Tibial nerve (tissue), 4 donors: Measurements from ENCODE around the gene GDAP1L1. TPM values are rescaled to one million over a fixed set of nuclear protein-coding genes. Genes with fewer than 3 reads are reported as not detected.
A peak's percentile ranks its signal among the peaks of the same experiment; 100 is the strongest.

Experiments used
- DNase-seq, 2 donors: peaks; one replicate each; pipeline ENCODE4 v3.0.0-alpha.2; 2019; ENCODE audit warnings: low spot score in 2 of 2
- H3K27ac ChIP-seq, 4 donors: fragments of 200-600 bp; sonication (generic) in 3 of 4; one replicate each; pipeline ENCODE4 v1.5.1; 2017 to 2019; ENCODE audit warnings: mild to moderate bottlenecking in 1 of 4
- H3K27me3 ChIP-seq, 2 donors: fragments of 200-600 bp; sonication (generic) in 1 of 2; one replicate each; pipeline versions ENCODE4 v1.5.1 to v1.6.0; 2017 to 2019
- H3K36me3 ChIP-seq, 3 donors: fragments of 200-600 bp; sonication (generic); one replicate each; pipeline ENCODE4 v1.5.1; 2018 to 2019
- H3K4me1 ChIP-seq, 4 donors: fragments of 200-600 bp; sonication (generic) in 3 of 4; one replicate each; pipeline ENCODE4 v1.5.1; 2017 to 2019
- H3K4me3 ChIP-seq, 4 donors: fragments of 200-600 bp; sonication (generic) in 3 of 4; one replicate each; pipeline ENCODE4 v1.5.1; 2017 to 2019; ENCODE audit warnings: mild to moderate bottlenecking in 1 of 4, moderate library complexity in 1 of 4
- H3K9me3 ChIP-seq, 4 donors: fragments of 200-600 bp; sonication (generic) in 3 of 4; one replicate each; pipeline ENCODE4 v1.5.1; 2017 to 2019
- CTCF ChIP-seq, 5 experiments: fragments of 200-600 bp in 3 of 5; fragments of 450-650 bp in 2 of 5; sonication (generic) in 3 of 5; IDR thresholded peaks; one replicate each; pipeline ENCODE4 v1.5.1; 2016 to 2019; ENCODE audit warnings: antibody characterized with exemption in 5 of 5, mild to moderate bottlenecking in 3 of 5, moderate library complexity in 2 of 5
- EP300 ChIP-seq, 2 donors: sonication (generic); formaldehyde crosslinking; IDR thresholded peaks; one replicate each; pipeline ENCODE4 v1.6.1; 2017; ENCODE audit warnings: antibody characterized with exemption in 2 of 2, mild to moderate bottlenecking in 1 of 2
- POLR2A ChIP-seq, 2 donors: fragments of 450-650 bp; IDR thresholded peaks; one replicate each; pipeline ENCODE4 v1.6.1; 2017; ENCODE audit warnings: antibody characterized with exemption in 2 of 2, mild to moderate bottlenecking in 2 of 2, moderate library complexity in 2 of 2
- WGBS, 2 donors: methylation state at CpG; one replicate each; pipeline ENCODE4 v1.1.5; 2018; 5-methylcytosine and 5-hydroxymethylcytosine counted together
- total RNA-seq, 4 donors: library from RNA; depleted of rRNA; stranded (reverse); fragments of >200 nt; gene quantifications; one replicate each; pipeline ENCODE4 v1.1.0, GENCODE V29; 2016

GDAP1L1 gene
- not detected for total RNA-seq

DNA sequence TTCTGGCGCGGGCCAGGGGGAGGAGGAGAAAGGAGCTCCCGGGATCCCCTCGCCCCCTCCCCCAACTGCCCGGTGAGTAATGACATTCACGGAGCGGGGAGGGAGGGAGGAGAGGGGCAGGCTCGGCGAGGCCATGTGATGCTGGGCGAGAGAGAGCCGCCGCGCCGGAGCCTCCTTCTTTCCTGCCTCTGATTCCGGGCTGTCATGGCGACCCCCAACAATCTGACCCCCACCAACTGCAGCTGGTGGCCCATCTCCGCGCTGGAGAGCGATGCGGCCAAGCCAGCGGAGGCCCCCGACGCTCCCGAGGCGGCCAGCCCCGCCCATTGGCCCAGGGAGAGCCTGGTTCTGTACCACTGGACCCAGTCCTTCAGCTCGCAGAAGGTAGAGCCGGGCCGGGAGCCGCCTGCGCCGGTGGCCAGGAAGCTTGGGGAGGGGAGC, at the start of gene GDAP1L1:
Gene GDAP1L1 (plus strand): TSS at position 178 of the 441 bp plus-strand sequence. CDS start 27 bp downstream, at position 205.
- H3K4me3 ChIP-seq: peak within 1 kb of the TSS in 2 of 4 donors; percentile 30 to 35
- H3K36me3 ChIP-seq: no peaks in the 10 kb centered on the region
- WGBS, 2 donors: 4% methylated on average over 26 to 31 of the region's 32 CpGs
- H3K27me3 ChIP-seq: peaks cover 0 to 16% of the 10 kb centered on the region in 2 donors
- peaks cover 0 to 13% (median 6%) of the 10 kb centered on the region in 4 donors for H3K4me1 ChIP-seq
- no peak for DNase-seq
- TF ChIP-seq EP300 (IDR thresholded peaks at IDR 0.05) (no peak), POLR2A (IDR thresholded peaks at IDR 0.05) (no peak), CTCF (IDR thresholded peaks at IDR 0.05) (no peak)
- no peaks in the 10 kb centered on the region for H3K9me3 ChIP-seq
- no peak within 1 kb of the TSS for H3K27ac ChIP-seq

GRCh38 chr20:44198872-44199271, 48.2 kb upstream of the GDAP1L1 start:
- DNase-seq: no peak
- TF ChIP-seq EP300 (IDR thresholded peaks at IDR 0.05) (no peak), POLR2A (IDR thresholded peaks at IDR 0.05) (no peak), CTCF (IDR thresholded peaks at IDR 0.05) (no peak)
- WGBS, 2 donors: 83 to 84% methylated on average over 4 of the region's 4 CpGs
- H3K4me3 ChIP-seq: no peak overlapping the region
- H3K27ac ChIP-seq: no peak overlapping the region
- peaks cover 11 to 81% (median 13%) of the 10 kb centered on the region in 3 donors for H3K36me3 ChIP-seq
- peaks cover 0 to 28% (median 1%) of the 10 kb centered on the region in 4 donors for H3K4me1 ChIP-seq
- no peaks in the 10 kb centered on the region for H3K9me3 ChIP-seq
- H3K27me3 ChIP-seq: no peaks in the 10 kb centered on the region

DNA sequence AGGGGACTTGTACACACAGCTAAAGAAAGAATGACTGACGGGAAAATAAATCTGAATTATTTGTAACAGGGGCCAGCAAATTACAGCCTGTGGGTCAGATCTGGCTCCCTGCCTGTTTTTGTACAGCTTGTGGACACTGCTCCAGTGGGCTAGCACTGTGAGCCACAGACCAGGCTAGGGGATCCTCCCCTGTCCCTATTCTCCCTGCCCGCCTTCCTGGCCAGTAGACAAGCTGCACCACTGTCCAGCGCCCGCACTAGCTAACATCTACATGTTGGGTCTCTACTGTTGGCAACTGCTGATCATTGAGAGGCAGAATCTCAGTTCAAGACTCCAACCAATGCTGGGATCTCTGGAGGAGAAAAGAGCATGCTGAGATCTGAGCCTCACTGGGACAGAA, 47.2 kb upstream of the GDAP1L1 start:
- no peaks in the 10 kb centered on the region for H3K9me3 ChIP-seq
- no peaks in the 10 kb centered on the region for H3K27me3 ChIP-seq
- no peak for DNase-seq
- no peak overlapping the region for H3K27ac ChIP-seq
- no peak overlapping the region for H3K4me3 ChIP-seq
- TF ChIP-seq EP300 (IDR thresholded peaks at IDR 0.05): no peak
- peaks cover 0 to 36% (median 5%) of the 10 kb centered on the region in 4 donors for H3K4me1 ChIP-seq
- 77 to 84% methylated on average over 4 of the region's 4 CpGs for WGBS, 2 donors
- peaks cover 11 to 84% (median 16%) of the 10 kb centered on the region in 3 donors for H3K36me3 ChIP-seq

GRCh38 chr20:44200371-44200770, 46.7 kb upstream of the GDAP1L1 start:
- no peak for TF ChIP-seq EP300 (IDR thresholded peaks at IDR 0.05)
- TF ChIP-seq POLR2A (IDR thresholded peaks at IDR 0.05): no peak
- TF ChIP-seq CTCF (IDR thresholded peaks at IDR 0.05): no peak

GRCh38 chr20:44200983-44201382, 46.1 kb upstream of the GDAP1L1 start:
- TF ChIP-seq POLR2A (IDR thresholded peaks at IDR 0.05) (no peak), EP300 (IDR thresholded peaks at IDR 0.05) (no peak), CTCF (IDR thresholded peaks at IDR 0.05) (no peak)
- Histone ChIP-seq H3K9me3 (no peaks in the 10 kb centered on the region), H3K4me3 (no peak overlapping the region), H3K27me3 (no peaks in the 10 kb centered on the region), H3K4me1 (peaks cover 0 to 37% (median 5%) of the 10 kb centered on the region in 4 donors), H3K36me3 (peaks cover 11 to 87% (median 16%) of the 10 kb centered on the region in 3 donors), H3K27ac (no peak overlapping the region)
- WGBS, 2 donors: 62 to 89% methylated on average over 2 of the region's 2 CpGs
- no peak for DNase-seq

More at GRCh38 chr20:44200371-44200770, 46.7 kb upstream of the GDAP1L1 start:
- no peak for DNase-seq
- H3K9me3 ChIP-seq: no peaks in the 10 kb centered on the region
- H3K27ac ChIP-seq: no peak overlapping the region
- H3K36me3 ChIP-seq: peaks cover 11 to 86% (median 16%) of the 10 kb centered on the region in 3 donors
- 54 to 59% methylated on average over 4 of the region's 4 CpGs for WGBS, 2 donors
- no peaks in the 10 kb centered on the region for H3K27me3 ChIP-seq
- H3K4me3 ChIP-seq: no peak overlapping the region
- H3K4me1 ChIP-seq: peaks cover 0 to 36% (median 5%) of the 10 kb centered on the region in 4 donors
